M059J (cell line): Measurements from ENCODE around the gene HTRA1. TPM values are rescaled to one million over a fixed set of nuclear protein-coding genes. Genes with fewer than 3 reads are reported as not detected.

Experiments used
- DNase-seq: peaks from one replicate; pipeline ENCODE4 v3.0.0-alpha.2; 2012; ENCODE audit warnings: low read depth
- total RNA-seq: library from RNA; depleted of rRNA; stranded (reverse); fragments of >200 nt; shearing (Covaris generic); gene quantifications from 2 replicates; pipeline ENCODE4 v1.2.3, GENCODE V29; 2014; rRNA removed

The HTRA1 gene
- total RNA-seq: 85.5 and 89.7 TPM in 2 replicates

- peak; percentile 71 for DNase-seq
Measured at GRCh38 chr10:122461367-122461728, at the start of gene HTRA1. Gene HTRA1, plus strand, starts transcription at chr10:122461553. Its CDS starts 100 bp downstream, at chr10:122461653.

- DNase-seq: no peak
Measured at GRCh38 chr10:122413327-122413726, 48.0 kb upstream of the HTRA1 start.

GRCh38 chr10:122417667-122418066, 43.7 kb upstream of the HTRA1 start:
- no peak for DNase-seq

GRCh38 chr10:122419016-122419415, 42.3 kb upstream of the HTRA1 start:
- no peak for DNase-seq

GRCh38 chr10:122419876-122420623, 41.3 kb upstream of the HTRA1 start:
- peak; percentile 12 for DNase-seq

- DNase-seq: no peak
Measured at GRCh38 chr10:122420624-122421007, 40.7 kb upstream of the HTRA1 start.

GRCh38 chr10:122421054-122421625, 40.2 kb upstream of the HTRA1 start:
- DNase-seq: no peak

- DNase-seq: no peak
Measured at GRCh38 chr10:122421742-122422141, 39.6 kb upstream of the HTRA1 start.

GRCh38 chr10:122422266-122422989, 38.9 kb upstream of the HTRA1 start:
- no peak for DNase-seq

- DNase-seq: no peak
Measured at GRCh38 chr10:122424059-122424458, 37.3 kb upstream of the HTRA1 start.

GRCh38 chr10:122426829-122427228, 34.5 kb upstream of the HTRA1 start:
- DNase-seq: no peak

- no peak for DNase-seq
Measured at GRCh38 chr10:122427280-122427679, 34.1 kb upstream of the HTRA1 start.

- peak; percentile 39 for DNase-seq
Measured at GRCh38 chr10:122435212-122435827, 26.0 kb upstream of the HTRA1 start.

GRCh38 chr10:122441961-122442360, 19.4 kb upstream of the HTRA1 start:
- peak; percentile 84 for DNase-seq

- DNase-seq: no peak
Measured at GRCh38 chr10:122445469-122445868, 15.9 kb upstream of the HTRA1 start.

GRCh38 chr10:122445904-122446303, 15.4 kb upstream of the HTRA1 start:
- no peak for DNase-seq

- DNase-seq: peak; percentile 8
Measured at GRCh38 chr10:122446668-122447423, 14.5 kb upstream of the HTRA1 start.

GRCh38 chr10:122448600-122448999, 12.8 kb upstream of the HTRA1 start:
- DNase-seq: no peak

GRCh38 chr10:122449153-122449552, 12.2 kb upstream of the HTRA1 start:
- DNase-seq: no peak

GRCh38 chr10:122450353-122450990, 10.9 kb upstream of the HTRA1 start:
- DNase-seq: peak; percentile 16

GRCh38 chr10:122454071-122454470, 7.3 kb upstream of the HTRA1 start:
- DNase-seq: no peak
